ENCODE results near the gene MT1G.
"Not testable (repeated sequence)": the region's sequence is repeated elsewhere in the genome, so short reads cannot be mapped to it uniquely, and the experiment has no call there.

DNA sequence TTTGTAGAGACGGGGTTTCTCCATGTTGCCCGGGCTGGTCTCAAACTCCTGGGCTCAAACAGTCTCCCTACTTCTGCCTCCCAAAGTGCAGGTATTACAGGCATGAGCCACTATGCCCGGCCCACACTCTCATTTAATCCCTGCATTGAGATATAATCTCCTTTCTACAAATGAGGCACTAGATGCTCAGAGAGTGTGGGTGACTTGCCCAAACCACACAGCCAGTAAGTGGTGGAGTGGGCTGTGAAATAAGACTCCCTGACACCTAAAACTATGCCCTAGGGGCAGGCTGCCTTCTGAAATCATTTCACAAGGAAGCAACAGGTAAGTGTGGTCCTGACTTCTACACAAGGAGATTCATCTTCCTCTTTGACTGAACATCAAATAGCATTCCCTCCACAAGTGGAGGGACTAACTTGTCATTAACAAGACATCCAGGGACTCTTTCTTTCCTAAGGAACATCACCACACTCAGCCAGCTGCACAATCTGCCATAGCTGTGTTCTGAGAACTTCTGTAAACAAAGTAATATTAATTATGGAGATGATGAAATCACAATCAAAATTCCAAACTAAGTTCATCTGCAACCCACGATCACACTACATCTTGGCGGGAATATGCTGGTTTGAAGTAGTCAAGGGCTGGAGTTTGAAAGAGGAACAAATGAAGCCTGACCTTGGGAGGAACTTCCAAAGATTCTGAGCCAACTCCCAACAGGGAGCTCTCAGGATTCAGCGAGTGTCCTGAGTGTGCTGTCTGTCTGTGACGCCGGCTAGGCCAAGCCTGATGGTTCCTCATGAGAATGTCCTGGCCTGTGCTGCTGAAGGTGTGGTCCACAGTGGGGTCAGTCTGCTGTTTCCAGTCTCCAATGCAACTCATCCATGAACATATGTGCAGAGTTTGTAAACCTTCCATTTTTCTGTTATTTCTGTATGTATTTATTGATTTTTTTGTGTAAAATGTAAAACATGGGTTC, 2.3 kb downstream of the MT1G start:
- TF ChIP-seq, protein P1, sequence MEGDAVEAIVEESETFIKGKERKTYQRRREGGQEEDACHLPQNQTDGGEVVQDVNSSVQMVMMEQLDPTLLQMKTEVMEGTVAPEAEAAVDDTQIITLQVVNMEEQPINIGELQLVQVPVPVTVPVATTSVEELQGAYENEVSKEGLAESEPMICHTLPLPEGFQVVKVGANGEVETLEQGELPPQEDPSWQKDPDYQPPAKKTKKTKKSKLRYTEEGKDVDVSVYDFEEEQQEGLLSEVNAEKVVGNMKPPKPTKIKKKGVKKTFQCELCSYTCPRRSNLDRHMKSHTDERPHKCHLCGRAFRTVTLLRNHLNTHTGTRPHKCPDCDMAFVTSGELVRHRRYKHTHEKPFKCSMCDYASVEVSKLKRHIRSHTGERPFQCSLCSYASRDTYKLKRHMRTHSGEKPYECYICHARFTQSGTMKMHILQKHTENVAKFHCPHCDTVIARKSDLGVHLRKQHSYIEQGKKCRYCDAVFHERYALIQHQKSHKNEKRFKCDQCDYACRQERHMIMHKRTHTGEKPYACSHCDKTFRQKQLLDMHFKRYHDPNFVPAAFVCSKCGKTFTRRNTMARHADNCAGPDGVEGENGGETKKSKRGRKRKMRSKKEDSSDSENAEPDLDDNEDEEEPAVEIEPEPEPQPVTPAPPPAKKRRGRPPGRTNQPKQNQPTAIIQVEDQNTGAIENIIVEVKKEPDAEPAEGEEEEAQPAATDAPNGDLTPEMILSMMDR (IDR thresholded peaks at IDR 0.05; ENCODE audit: low read depth, low read length, poor library complexity, severe bottlenecking), result not testable (repeated sequence)
- not testable (repeated sequence) for TF ChIP-seq EZH2phosphoT487 (IDR thresholded peaks at IDR 0.05; ENCODE audit: borderline replicate concordance, low read length)
